ENCODE data around the gene JUN.
"Not testable (repeated sequence)": the region's sequence is repeated elsewhere in the genome, so short reads cannot be mapped to it uniquely, and the experiment has no call there.

The JUN gene

DNA sequence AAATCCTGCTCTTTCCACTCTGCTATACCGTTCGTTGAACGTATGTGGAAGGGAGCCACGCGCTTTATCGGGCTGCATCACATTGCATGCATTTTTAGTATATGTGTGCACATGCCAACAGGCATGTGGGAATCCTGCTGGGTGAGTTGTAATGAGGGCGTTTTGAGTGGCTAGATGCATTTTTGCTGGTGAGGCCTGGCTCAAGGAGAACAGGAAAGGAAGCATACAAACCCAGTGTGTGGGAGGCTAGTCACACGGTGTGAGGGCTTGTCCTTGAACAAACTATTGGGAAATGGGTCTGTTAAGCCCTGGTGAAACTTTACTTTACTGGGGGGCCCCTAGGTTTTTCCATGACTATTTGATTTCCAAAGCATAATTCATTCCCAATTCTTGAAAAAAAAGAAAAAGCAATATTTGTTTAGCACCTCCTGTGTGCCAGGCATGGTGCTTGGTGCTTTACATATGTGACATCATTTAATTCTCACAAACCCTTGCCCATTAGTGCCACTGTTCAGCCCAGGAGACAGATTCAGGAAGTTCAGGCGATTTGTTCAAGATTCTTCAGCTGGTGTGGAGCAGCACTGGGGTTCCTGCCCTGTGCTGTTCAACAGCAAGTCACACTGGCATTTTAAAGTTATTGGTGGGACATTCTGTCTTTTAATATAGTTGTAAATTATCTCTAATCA lies 25.6 kb upstream of the JUN start:
- DNase-seq (ENCODE audit: insufficient read length, low spot score) (no peak), FAIRE-seq (no peak)

DNA sequence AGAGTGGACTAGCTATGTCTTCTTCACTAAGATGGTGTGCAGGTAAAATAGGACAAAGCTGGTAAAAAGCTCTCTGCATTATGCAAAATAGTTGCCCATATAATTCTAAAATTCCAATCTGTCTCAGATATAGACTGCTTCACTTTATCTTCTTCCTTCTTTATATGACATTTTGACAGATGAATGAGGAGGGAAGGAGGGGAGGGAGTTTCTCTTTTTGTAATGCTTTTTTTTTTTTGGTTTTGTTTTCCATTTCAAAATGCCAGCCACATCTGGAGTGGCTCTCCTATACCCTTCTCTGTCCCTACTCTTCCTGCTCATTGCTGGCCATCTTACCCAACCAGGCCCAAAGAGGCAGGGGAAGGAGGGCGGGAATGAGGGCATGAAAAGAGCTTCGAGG lies 24.2 kb upstream of the JUN start:
- no peak for DNase-seq (ENCODE audit: insufficient read length, low spot score)

GRCh38 chr1:58805716-58806571 lies 22.1 kb upstream of the JUN start:
- FAIRE-seq (no peak), DNase-seq (ENCODE audit: insufficient read length, low spot score) (no peak)

More for the DNA sequence above, 24.2 kb upstream of the JUN start:
- no peak for FAIRE-seq

- DNase-seq (ENCODE audit: insufficient read length, low spot score) (no peak), FAIRE-seq (no peak)
These were observed 21.2 kb upstream of the JUN start for GRCh38 chr1:58804853-58805565.

- FAIRE-seq (no peak), DNase-seq (ENCODE audit: insufficient read length, low spot score) (no peak)
These were observed 20.0 kb upstream of the JUN start for GRCh38 chr1:58803858-58804257.

DNA sequence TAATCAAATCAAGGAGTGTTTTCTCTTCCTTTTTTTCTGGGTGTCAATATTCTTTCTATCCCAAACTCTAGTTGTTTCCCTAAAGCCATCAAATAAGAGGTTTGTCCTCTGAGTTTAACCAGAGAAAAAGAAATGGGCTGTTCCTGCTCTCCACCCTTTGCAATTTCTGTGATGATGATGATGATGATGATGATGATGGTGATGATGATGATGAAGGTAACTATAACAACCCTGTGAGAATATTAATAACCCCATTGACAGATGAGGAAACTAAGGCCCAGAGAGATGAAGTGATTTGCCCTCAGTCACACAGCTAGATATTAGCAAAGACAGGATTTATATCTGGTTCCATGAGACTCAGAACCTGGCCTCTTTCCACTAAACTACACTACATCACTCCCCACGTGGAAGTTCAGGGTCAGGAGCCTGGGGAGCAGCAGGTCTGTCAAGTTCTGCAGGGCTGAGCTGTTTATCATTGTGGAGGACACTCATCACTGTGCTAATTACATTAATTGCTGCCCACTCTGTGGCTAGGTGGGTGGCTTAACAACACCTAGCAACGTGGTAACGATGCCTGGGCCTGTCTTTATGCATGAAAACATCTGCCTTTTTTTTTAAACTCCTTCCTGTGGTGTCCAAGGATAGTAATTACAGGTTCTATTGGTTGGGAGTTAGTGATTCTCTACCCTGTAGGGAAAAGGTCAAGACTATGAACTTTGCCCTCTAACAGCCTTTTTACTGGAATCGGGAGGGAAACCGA lies 19.0 kb upstream of the JUN start:
- FAIRE-seq, result no peak
- DNase-seq (ENCODE audit: insufficient read length, low spot score), result no peak

DNA sequence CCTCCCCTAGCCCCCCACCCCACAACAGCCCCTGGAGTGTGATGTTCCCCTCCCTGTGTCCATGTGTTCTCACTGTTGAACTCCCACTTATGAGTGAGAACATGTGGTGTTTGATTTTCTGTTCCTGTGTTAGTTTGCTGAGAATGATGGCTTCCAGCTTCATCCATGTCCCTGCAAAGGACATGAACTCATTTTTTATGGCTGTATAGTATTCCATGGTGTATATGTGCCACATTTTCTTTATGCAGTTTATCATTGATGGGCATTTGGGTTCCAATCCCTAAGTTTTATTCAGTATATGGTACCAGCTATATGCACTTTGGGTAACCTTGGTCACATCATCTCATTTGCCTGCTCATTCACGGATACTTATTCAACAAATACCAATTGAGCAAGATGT lies 17.4 kb upstream of the JUN start:
- not testable (repeated sequence) for FAIRE-seq; DNase-seq (ENCODE audit: insufficient read length, low spot score)

GRCh38 chr1:58799650-58800049 lies 15.8 kb upstream of the JUN start:
- no peak for FAIRE-seq
- no peak for DNase-seq (ENCODE audit: insufficient read length, low spot score)

GRCh38 chr1:58798910-58799442 lies 15.1 kb upstream of the JUN start:
- DNase-seq (ENCODE audit: insufficient read length, low spot score) (no peak), FAIRE-seq (no peak)

DNA sequence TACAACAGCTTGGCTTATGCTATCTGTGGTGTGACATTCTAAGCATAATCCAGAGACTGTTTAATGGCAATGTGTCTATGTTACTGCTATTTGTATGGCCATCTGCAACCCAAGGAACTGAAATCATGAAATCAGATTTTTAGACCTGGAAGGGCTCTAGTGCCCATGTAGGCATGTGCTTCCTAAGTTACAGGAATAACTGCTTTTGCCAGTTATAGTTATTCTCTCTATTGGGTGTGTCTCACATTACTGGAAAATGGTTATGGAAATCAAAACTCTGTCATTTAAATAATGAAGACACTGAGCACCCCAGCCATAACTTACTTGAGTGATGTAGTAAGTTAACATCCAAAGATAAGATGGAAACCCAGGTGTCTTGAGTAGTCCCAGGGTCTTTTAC lies 12.6 kb upstream of the JUN start:
- DNase-seq (ENCODE audit: insufficient read length, low spot score), result no peak
- no peak for FAIRE-seq

GRCh38 chr1:58794585-58794984 lies 10.7 kb upstream of the JUN start:
- DNase-seq (ENCODE audit: insufficient read length, low spot score) (no peak), FAIRE-seq (no peak)

DNA sequence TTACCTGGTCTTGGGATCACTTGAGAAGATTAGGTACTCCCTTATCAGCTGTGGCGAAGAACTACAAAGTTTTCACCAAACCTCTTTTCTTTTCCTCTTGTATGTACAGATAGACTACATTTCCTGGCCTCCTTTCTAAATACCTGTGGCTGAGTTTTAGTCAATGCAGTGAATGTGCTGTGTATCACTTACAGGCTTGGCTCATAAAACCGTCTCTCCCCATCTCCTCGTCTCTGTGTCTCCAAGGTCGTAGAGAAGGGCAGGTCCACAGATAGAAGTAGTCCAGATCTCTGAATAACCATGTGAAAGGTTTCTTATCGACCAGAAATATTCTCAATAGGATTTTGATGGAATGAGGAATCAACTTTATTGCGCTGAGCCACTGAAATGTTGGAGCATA lies 9.0 kb upstream of the JUN start:
- DNase-seq (ENCODE audit: insufficient read length, low spot score) (no peak), FAIRE-seq (no peak)

DNA sequence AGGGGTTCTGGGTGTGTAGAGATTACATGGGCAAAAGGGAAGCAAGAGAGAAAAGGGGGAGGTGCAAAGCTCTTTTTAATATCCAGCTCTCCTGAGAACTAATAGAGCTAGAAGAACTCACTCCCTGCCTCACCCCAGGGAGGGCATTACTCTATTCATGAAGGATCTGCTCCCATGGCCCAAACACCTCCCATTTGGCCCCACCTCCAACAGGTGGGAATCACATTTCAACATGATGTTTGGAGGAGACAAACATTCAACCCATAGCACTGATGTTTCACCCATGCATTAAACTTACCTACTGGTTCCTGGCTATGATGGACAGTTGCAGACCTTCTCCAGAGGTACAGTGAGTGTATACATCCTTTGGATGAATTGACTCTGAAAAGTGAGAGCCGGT lies 7.3 kb upstream of the JUN start:
- no peak for FAIRE-seq
- no peak for DNase-seq (ENCODE audit: insufficient read length, low spot score)

GRCh38 chr1:58789996-58790660 lies 6.3 kb upstream of the JUN start:
- no peak for DNase-seq (ENCODE audit: insufficient read length, low spot score)
- FAIRE-seq, result no peak

GRCh38 chr1:58789322-58789856 lies 5.5 kb upstream of the JUN start:
- FAIRE-seq (no peak), DNase-seq (ENCODE audit: insufficient read length, low spot score) (no peak)

DNA sequence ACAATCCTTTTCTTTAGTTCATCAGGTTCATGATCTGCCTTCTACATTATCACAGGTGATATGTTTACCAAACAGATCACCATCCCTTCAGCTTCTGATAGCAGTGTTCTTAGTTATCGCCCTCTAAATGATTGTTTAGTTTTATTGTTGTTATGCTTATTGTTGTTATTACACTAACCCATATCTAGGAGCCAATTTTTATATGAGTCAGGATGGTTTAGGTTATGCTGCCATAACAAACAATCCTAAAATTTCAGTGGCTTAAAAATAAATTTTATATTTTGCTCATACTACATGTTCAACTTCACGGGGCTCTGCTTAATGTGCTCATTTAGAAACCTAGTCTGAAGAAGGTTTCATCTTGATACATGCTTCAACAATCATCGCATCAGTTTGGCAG lies 4.4 kb upstream of the JUN start:
- DNase-seq (ENCODE audit: insufficient read length, low spot score), result no peak
- no peak for FAIRE-seq

DNA sequence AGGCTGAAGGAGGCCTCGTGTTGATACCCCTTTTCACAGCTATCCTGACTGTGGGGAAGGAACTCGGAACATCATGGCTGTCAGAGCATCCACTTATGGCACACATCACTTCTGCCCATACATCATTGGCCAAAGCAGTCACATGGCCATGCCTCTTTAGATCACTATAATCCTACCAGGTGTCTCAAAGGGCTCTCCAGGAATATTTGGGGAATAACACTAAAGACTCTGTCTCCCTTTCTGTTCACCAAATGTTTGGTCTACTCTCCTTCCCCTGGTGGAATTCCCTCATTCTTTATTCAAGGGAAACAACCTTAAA lies 3.0 kb upstream of the JUN start:
- FAIRE-seq (no peak), DNase-seq (ENCODE audit: insufficient read length, low spot score) (no peak)

DNA sequence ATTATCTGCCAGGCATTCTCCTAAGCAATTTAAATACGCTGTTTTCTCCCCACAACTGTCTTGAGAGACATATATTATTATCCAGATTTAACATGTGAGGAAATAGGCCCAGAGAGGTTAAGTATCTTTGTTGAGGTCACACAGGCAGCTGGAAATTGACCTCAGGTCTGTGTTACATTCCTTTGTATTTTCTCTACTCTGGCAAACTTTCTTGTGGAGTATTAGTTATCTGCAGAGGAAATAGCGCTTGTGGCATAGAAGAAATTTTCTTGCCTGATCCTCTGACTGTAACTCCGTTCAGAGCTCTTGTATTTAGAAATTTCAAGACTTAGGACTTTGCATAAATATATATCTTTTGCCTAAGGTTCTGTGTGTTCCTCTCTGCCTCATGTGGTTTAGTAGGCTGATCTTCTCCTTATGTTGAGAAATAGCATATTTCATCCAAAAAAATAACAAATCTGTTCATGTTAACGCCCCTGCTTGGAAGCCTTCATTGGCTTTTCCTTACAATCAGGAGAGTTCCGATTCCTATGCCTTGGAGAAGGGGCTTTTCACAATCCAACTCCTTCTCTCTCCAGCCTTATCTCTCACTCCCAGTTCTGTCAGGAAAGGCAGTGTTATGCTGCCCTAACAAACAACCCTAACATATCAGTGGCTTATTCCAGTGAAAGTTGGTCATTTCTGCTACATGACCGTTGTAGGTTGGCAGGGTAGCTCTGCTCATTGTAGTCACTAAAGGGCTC lies 2.5 kb upstream of the JUN start:
- no peak for DNase-seq (ENCODE audit: insufficient read length, low spot score)
- no peak for FAIRE-seq

- FAIRE-seq, result no peak
These were observed 1.7 kb upstream of the JUN start for GRCh38 chr1:58785442-58786058.

More at GRCh38 chr1:58785442-58786058, 1.7 kb upstream of the JUN start:
- DNase-seq (ENCODE audit: insufficient read length, low spot score), result no peak

Measured in HTR-8/SVneo (cell line).